GM23338 (cell line): ENCODE measurements around the gene MYBPC2.

Experiments
- CTCF ChIP-seq, 2 experiments: fragments of 200-600 bp in 1 of 2; sonication (generic) in 1 of 2; conservative IDR thresholded peaks; 2 replicates each; pipeline versions ENCODE4 v1.5.1 to v1.6.1; 2016 to 2017; ENCODE audit warnings: antibody characterized with exemption in 2 of 2, low read depth in 2 of 2, mild to moderate bottlenecking in 2 of 2, moderate library complexity in 1 of 2
- EZH2 ChIP-seq: fragments of 200-600 bp; sonication (generic); IDR thresholded peaks from one replicate; pipeline ENCODE4 v1.8.0; 2017; ENCODE audit warnings: antibody characterized with exemption, mild to moderate bottlenecking, low read depth; ENCODE audit not compliant: unreplicated experiment
- EZH2phosphoT487 ChIP-seq: fragments of 200-600 bp; sonication (generic); IDR thresholded peaks from one replicate; pipeline ENCODE4 v1.8.1; 2018; ENCODE audit warnings: antibody characterized with exemption; ENCODE audit not compliant: unreplicated experiment
- NANOG ChIP-seq: IDR thresholded peaks from 2 replicates; pipeline ENCODE4 v1.6.1; 2016; ENCODE audit warnings: antibody characterized with exemption, borderline replicate concordance
- POLR2AphosphoS5 ChIP-seq: IDR thresholded peaks from 2 replicates; pipeline ENCODE4 v1.6.1; 2016; ENCODE audit warnings: antibody characterized with exemption, low read depth
- REST ChIP-seq: IDR thresholded peaks from one replicate; pipeline ENCODE4 v1.6.1; 2018; ENCODE audit warnings: antibody characterized with exemption; ENCODE audit not compliant: unreplicated experiment
- STAT1 ChIP-seq: IDR thresholded peaks from one replicate; pipeline ENCODE4 v1.6.1; 2016; ENCODE audit warnings: antibody characterized with exemption; ENCODE audit not compliant: unreplicated experiment
- ZNF331 ChIP-seq: fragments of 250-450 bp; sonication (Bioruptor Pico); IDR thresholded peaks from 2 replicates; pipeline ENCODE4 v1.5.0; 2020; ENCODE audit warnings: low read depth, mild to moderate bottlenecking, moderate library complexity

GRCh38 chr19:50490411-50490811 lies 57.7 kb downstream of the MYBPC2 start:
- no peak for TF ChIP-seq CTCF (conservative IDR thresholded peaks at IDR 0.05; ENCODE audit: low read depth in 2 of 2)
- TF ChIP-seq STAT1 = no peak
- no peak for TF ChIP-seq EZH2
- no peak for TF ChIP-seq ZNF331 (CRISPR knock-in tag)
- TF ChIP-seq POLR2AphosphoS5 = no peak
- TF ChIP-seq EZH2phosphoT487 = no peak
- no peak for TF ChIP-seq NANOG
- no peak for TF ChIP-seq REST
